ENCODE data around the gene DUS2.
"Not testable (repeated sequence)": the region's sequence is repeated elsewhere in the genome, so short reads cannot be mapped to it uniquely, and the experiment has no call there.

DUS2 gene

DNA sequence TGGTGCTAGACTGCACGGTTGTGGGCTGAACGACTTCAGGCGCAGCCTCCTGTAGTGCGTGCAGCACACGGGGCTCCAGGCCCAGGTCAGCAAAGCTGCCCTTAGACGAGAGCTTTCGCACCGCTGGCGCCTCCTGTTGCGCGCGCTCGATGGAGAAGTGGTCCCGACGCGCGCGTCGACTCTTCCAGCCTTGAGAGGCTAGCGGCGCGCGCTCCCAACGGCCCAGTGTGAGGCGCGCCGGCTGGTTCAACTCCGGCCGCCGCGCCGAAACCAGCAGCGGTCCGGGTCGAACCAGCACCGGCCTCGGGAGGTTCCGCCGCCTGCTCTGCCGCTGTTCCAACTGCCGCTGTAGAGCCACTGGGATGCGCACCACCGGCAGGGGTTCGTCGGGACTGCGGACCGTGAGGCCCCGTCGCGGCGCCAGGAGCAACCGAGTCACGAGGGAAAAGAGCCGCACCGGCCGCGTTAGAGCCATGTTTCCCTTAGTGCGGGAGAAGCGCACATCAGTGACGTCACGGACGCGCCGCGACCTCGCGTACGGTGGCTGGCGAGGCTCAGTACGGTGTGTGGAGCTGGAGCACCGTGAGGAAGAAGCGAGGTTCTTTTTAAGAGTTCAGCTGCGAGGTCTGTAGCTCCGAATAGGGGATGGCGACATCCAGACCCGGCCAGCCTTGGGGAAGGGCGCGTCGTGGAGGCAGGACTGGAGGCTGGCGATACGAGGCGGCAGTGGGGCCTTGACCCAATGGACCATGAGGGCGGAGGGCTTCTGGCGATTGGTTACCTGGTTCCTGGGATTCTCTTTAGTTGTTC is at the start of gene DUS2, which contains the start of gene DDX28:
DUS2 (plus strand) TSS at position 557 of the 810 bp plus-strand sequence. CDS start 14,740 bp downstream, outside the sequence.
DDX28 (minus strand) TSS at position 505 of the 810 bp plus-strand sequence; CDS start at position 475, 30 bp downstream.
- peak; percentile 85 to 93 for DNase-seq (ENCODE audit: low read depth in 1 of 2, low spot score in 1 of 2)

DNA sequence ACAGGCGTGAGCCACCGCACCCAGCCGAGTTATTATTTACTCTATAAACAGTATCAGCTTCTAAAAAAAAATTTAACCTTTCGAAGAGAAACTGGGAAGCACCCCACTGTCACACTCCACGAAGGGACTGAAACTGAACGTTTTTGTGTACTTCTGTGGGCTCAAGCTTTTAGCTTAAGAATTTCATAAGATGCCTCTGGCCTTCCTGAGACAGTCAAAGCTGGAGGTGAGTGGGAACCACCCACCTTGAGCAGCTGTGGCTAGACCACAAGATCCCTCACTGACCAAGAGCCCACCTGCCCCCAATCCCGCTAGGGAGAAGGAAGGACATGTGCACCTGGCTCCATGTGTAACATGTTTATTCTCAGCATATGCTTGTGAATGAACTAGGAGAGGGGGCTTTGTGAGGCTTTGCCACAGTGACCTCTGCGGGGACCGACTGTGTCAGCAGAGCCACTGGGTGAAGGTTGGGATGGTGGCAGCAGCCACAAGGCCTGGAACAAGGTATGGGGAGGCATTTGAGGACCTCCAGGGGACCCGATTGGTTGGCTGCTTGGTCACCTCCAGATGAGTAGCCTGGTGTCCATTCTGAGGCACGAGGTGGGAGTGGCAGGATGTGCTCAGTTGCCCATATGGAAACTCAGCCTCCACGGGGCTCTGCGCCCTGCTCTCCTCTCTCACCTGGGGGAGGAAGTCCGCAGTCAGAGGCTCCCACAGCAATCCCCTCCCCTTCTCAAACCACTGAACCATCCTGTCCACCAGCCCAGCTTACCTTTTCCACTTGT is 47.6 kb upstream of the DUS2 start:
- DNase-seq (ENCODE audit: low read depth in 1 of 2, low spot score in 1 of 2), result no peak

GRCh38 chr16:67976205-67976604 is 46.9 kb upstream of the DUS2 start:
- no peak for DNase-seq (ENCODE audit: low read depth in 1 of 2, low spot score in 1 of 2)

DNA sequence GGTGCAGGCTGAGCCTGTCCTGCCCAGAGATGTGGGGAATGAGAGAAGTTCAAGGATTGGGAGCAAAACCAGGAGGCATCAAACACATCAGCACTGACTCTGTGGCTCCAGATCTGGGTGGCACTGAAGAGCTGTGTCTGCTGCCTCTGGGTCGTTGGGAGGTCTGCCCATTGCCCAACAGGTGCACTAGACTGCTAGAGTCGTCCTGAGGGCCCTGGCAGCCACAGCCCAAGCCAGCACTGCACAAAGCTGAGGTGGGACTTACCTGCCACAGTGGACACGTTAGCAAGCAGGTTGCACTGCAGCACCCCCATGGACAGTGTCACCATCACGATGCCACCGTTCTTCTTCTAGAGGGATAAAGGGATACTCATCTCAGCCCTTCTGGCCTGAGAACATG is 46.1 kb upstream of the DUS2 start:
- DNase-seq (ENCODE audit: low read depth in 1 of 2, low spot score in 1 of 2), result no peak

DNA sequence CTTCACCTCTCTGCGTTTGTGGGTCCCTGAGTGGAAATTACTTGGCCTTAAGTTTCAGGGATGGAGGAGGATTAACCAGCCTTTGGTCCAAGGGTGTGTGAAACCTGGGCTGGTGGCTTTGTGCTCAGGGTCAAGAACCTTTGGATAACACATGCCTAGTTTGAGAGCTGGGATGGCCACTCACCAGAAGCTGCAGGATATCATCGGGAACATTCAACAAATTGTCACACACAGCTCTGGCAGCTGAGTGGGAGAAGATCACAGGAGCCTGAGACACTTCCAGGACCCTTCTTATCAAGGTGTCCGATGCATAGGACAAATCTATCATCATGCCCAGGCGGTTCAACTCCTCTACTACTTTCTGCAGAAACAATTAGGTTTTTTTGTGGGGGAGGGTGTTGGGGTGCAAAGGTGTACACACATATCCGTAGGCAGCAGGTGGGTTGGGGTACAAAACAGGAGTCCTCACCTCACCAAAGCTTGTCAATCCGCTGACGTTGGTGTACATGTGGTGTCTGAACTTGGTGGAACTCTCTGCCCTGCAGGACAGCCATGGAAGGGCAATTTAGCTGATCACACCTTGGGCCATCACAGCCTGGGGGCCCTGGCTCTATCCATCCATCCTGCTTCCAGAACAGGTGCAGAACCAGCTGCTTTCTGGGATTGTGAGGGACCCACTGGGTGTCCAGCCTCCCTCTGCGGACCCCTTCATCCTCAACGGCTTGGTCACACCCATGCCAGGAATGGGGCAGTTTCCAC is 45.4 kb upstream of the DUS2 start:
- no peak for DNase-seq (ENCODE audit: low read depth in 1 of 2, low spot score in 1 of 2)

DNA sequence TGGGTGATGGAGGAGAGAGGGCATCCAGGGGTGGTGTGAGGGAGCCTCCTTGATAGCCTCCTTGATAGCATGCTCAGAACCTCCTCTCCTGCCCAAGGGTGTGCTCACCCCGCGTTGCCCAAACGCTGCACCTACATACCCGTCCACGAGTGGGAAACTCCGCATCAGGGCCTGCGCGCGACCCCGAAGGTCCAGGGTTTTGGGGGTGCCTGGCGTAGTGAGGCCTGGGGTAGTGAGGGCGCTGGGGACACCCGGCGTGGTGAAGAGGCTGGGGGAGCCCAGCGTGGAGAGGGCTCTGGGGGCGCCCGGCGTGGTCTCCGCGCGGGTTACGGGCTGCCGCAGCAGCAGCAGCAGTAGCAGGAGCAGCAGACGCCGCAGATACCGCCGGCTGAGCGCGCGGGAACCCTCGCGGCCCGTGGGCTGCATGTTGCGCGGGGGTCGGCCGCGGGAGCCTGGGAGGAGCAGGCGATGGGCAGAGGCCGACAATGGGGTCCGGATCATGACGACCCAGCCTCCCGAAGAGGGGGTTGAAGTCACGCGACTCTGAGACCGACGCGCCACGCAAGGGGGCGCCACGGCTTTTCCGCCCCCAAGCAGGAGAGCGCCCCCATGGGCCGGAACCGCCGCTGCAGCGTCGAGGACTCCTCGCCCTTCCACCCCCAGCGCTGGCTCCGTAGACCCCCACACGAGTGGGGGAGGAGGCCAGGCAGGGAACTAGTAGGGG is 43.0 kb upstream of the DUS2 start, which contains the start of gene DPEP3:
DPEP3 (minus strand) TSS at position 545 of the 724 bp plus-strand sequence; CDS start at position 426, 119 bp downstream.
- no peak for DNase-seq (ENCODE audit: low read depth in 1 of 2, low spot score in 1 of 2)

- no peak for DNase-seq (ENCODE audit: low read depth in 1 of 2, low spot score in 1 of 2)
Measured at GRCh38 chr16:67982011-67982696, 40.9 kb upstream of the DUS2 start.

DNA sequence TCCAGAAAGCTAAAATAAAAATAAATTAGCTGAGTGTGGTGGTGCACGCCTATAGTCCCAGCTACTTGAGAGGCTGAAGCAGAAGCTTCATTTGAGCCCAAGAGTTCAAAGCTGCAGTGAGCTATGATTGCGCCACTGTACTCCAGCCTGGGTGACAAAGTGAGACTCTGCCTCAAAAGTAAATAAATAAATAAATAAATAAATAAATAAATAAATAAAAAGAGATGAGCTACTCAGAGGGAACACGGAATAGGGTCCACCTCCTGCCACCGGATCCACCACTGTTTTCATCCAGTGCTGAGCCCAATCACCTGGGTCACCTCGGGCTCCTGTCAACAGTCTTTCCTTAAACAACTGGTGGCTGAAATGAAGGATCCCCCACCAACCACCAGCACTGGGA is 36.1 kb upstream of the DUS2 start:
- no peak for DNase-seq (ENCODE audit: low read depth in 1 of 2, low spot score in 1 of 2)

DNA sequence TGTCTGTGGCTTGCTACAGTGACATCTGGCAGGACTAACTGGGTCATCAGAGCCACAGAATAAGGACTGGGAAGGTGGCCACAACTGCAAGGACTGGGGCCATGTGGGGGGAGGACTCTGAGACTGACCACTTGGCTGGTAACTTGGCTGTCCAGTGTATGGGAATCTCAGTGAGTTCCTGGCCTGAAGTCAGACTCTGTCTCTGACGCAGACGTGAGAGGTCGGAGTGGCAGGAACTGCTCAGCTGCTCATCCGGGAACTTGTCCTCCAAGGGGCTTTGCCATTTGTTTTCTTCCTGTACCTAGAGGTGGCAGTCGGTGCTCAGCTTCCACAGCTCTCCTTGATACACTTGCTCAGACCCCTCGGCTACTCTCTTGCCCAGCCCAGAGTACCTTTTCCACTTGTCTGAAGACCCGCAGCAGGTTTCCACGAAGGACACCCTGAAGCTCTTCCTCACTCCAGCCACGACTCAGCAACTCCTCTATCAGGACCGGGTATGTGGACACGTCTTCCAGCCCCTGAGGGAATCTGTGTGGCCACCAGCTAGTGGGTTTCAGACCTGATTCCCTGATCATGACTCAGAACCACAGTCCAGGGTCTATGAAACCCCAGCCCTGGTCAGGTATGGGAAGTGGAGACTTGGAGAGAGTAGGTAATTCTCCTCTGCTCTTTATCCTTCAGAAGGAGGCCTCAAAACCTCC is 35.5 kb upstream of the DUS2 start:
- no peak for DNase-seq (ENCODE audit: low read depth in 1 of 2, low spot score in 1 of 2)

DNA sequence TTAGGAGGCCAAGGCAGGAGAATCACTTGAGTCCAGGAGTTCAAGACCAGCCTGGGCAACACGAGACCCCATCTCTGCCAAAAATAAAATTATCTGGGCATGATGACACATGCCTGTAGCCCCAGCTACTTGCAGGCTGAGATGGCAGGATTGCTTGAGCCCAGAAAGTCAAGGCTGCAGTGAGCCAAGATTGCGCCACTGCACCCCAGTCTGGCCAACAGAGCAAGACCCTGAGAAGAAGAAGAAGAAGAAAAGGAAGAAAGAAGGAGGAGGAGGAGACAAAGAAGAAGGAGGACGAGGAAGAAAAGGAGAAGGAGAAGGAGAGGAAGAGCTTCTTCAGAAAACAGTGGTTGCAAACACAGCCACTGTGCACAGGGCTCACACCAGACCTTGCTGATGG is 34.4 kb upstream of the DUS2 start:
- DNase-seq (ENCODE audit: low read depth in 1 of 2, low spot score in 1 of 2), result no peak

GRCh38 chr16:67989322-67990017 is 33.6 kb upstream of the DUS2 start:
- DNase-seq (ENCODE audit: low read depth in 1 of 2, low spot score in 1 of 2), result no peak

DNA sequence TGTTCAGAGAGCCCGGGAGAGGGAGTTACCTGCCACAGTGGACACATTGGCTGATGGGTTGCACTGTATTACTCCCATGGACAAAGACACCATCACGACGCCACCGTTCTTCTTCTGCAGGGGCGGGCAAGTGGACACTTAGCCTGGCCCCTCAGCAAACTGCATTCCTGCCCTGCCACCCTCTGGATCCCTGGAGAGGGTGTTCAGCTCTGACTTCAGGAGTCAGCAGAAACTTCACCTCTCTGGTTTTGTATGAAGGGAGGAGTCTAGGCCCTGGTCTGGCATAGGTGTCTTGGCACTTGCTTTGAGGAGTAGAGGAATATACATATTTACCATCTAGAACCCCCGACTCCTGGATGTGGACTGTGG is 33.1 kb upstream of the DUS2 start:
- DNase-seq (ENCODE audit: low read depth in 1 of 2, low spot score in 1 of 2), result no peak

- no peak for DNase-seq (ENCODE audit: low read depth in 1 of 2, low spot score in 1 of 2)
Measured at GRCh38 chr16:67992661-67993206, 30.4 kb upstream of the DUS2 start.

- peak; percentile 66 to 77 for DNase-seq (ENCODE audit: low read depth in 1 of 2, low spot score in 1 of 2)
Measured at GRCh38 chr16:67993207-67994039, 29.7 kb upstream of the DUS2 start.

DNA sequence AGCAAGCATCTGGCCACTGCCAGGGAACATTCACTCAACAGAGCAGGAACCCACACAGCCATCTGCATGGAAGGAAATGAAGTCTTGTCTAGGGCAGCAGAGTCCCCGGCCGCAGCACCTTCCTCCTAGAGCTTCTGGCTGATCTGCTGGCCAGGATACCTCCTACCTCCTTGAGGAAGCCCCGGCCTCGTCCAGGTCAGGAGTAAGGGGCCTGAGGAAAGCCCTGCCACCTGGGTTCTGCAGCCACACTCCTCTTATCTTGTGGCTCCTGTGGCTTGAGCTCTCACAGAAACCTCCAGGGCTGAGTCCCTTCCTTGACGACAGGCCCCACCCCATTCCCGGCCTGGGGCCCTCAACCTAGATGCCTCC is 29.1 kb upstream of the DUS2 start:
- DNase-seq (ENCODE audit: low read depth in 1 of 2, low spot score in 1 of 2), result not testable (repeated sequence)

- DNase-seq (ENCODE audit: low read depth in 1 of 2, low spot score in 1 of 2), result no peak
Measured at GRCh38 chr16:67995423-67995822, 27.7 kb upstream of the DUS2 start.

DNA sequence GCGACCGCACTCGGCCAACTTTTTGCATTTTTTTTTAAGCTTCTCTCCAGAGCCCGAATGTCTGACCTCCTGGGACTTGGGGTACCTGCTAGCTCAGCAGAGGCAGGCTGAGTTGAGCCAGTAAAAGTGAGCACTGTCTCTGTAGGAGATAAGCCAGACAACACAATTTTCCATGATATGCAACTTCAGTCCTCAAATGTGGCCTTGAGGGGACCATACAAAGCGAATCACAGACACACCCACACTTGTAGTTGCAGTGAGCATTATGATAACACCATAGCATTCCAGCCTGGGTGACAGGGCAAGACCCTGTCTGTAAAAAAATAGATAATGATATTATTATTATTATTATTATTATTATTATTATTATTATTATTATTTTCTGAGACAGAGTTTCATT is 26.4 kb upstream of the DUS2 start:
- no peak for DNase-seq (ENCODE audit: low read depth in 1 of 2, low spot score in 1 of 2)
